Mesendoderm (in vitro differentiated cells): Measurements from ENCODE around the gene LMTK3.

Experiments used
- DNase-seq: peaks from one replicate; pipeline ENCODE4 v3.0.0; 2013
- H2AK5ac ChIP-seq: 2 replicates; pipeline ENCODE4 v1.6.1; 2013; ENCODE audit warnings: low read length, inconsistent platforms
- H2BK120ac ChIP-seq: 2 replicates; pipeline ENCODE4 v1.6.1; 2013; ENCODE audit warnings: low read depth, mild to moderate bottlenecking, low read length, moderate library complexity, mixed read lengths
- H2BK15ac ChIP-seq: replicated peaks from 2 replicates; pipeline ENCODE4 v1.6.1; 2013; ENCODE audit warnings: low read depth, mild to moderate bottlenecking, moderate library complexity
- H2BK5ac ChIP-seq: 2 replicates; pipeline ENCODE4 v1.6.1; 2013; ENCODE audit warnings: low read length, inconsistent platforms
- H3K18ac ChIP-seq: 2 replicates; pipeline ENCODE4 v1.6.1; 2013; ENCODE audit warnings: mild to moderate bottlenecking, low read length, mixed read lengths
- H3K23ac ChIP-seq: one replicate; pipeline ENCODE4 v1.6.1; 2013; ENCODE audit warnings: low read length
- H3K27ac ChIP-seq: 2 replicates; pipeline ENCODE4 v1.5.1; 2013; ENCODE audit warnings: low read depth, mild to moderate bottlenecking, inconsistent platforms, low read length, moderate library complexity
- H3K27me3 ChIP-seq: 2 replicates; pipeline ENCODE4 v1.6.1; 2013; ENCODE audit warnings: low read length, control low read depth, mild to moderate bottlenecking, inconsistent platforms; ENCODE audit not compliant: insufficient read depth, poor library complexity
- H3K36me3 ChIP-seq: 2 replicates; pipeline ENCODE4 v1.6.1; 2013; ENCODE audit warnings: low read length, inconsistent platforms; ENCODE audit not compliant: control insufficient read depth, insufficient read depth
- H3K4ac ChIP-seq: one replicate; pipeline ENCODE4 v1.6.1; 2013; ENCODE audit warnings: low read depth, mild to moderate bottlenecking, low read length, moderate library complexity
- H3K4me1 ChIP-seq: 2 replicates; pipeline ENCODE4 v1.6.1; 2013; ENCODE audit warnings: low read depth, low read length, inconsistent platforms; ENCODE audit not compliant: control insufficient read depth
- H3K4me2 ChIP-seq: 2 replicates; pipeline ENCODE4 v1.6.1; 2013; ENCODE audit warnings: low read length
- H3K4me3 ChIP-seq: 2 replicates; pipeline ENCODE4 v1.5.1; 2013; ENCODE audit warnings: mild to moderate bottlenecking, low read length
- H3K56ac ChIP-seq: one replicate; pipeline ENCODE4 v1.6.1; 2013; ENCODE audit warnings: low read length
- H3K79me1 ChIP-seq: 2 replicates; pipeline ENCODE4 v1.6.1; 2013; ENCODE audit warnings: low read length, inconsistent platforms
- H3K79me2 ChIP-seq: 2 replicates; pipeline ENCODE4 v1.6.1; 2013; ENCODE audit warnings: mild to moderate bottlenecking, low read length; ENCODE audit not compliant: control insufficient read depth, insufficient read depth
- H3K9ac ChIP-seq: 2 replicates; pipeline ENCODE4 v1.6.1; 2013; ENCODE audit warnings: low read length, inconsistent platforms
- H4K5ac ChIP-seq: one replicate; pipeline ENCODE4 v1.6.1; 2013; ENCODE audit warnings: low read length
- H4K8ac ChIP-seq: one replicate; pipeline ENCODE4 v1.6.1; 2013; ENCODE audit warnings: low read depth, mild to moderate bottlenecking, control low read depth, low read length, moderate library complexity
- WGBS: extraction: QIAGEN DNeasy Blood & Tissue Kit; methylation state at CpG from one replicate; pipeline ENCODE4 v1.1.7; 2013; ENCODE audit warnings: low lambda C conversion rate, missing lambda C conversion rate; ENCODE audit not compliant: insufficient coverage; ENCODE audit errors: extremely low coverage; 5-methylcytosine and 5-hydroxymethylcytosine counted together

LMTK3 gene

DNA sequence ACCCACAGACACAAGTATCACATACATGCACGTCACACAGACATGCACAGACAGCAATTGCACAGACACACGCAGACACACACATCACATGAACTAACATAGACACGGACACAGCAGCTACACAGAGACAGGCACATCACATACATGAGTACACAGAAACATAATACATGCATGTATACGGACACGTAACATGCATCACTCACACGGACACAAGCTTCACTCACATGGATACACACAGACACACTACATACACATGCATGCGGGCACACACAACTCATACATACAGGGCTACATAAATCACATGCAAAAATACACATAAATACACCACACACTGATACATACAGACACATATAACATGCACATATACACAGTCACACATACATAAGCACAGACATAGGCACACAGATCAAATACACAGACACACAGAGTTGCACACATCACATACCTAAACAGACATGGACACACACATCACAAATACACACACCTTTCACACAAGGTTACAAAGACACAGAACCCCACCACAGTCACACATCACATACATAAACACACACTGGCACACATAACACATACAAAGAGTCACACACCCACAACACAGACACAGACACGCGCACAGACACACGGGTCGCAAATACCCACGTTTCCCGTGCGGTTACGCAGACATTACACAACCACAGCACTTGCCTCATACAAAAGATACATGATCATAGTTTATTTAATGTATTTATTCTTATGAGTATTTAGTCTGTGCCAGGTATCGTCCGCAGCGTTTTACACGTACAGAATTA, 1.1 kb upstream of the LMTK3 start:
- Histone ChIP-seq H2BK5ac (no peak overlapping the region), H3K4me2 (no peak overlapping the region), H3K9ac (no peak overlapping the region), H3K79me1 (no peaks in the 10 kb centered on the region), H2BK15ac (no peak overlapping the region), H2BK120ac (no peak overlapping the region), H3K27me3 (no peaks in the 10 kb centered on the region), H3K79me2 (no peaks in the 10 kb centered on the region), H3K4me3 (no peak overlapping the region), H3K4me1 (no peaks in the 10 kb centered on the region), H3K23ac (no peak overlapping the region), H4K8ac (no peak overlapping the region), H3K4ac (no peak overlapping the region), H3K56ac (no peak overlapping the region), H3K36me3 (no peaks in the 10 kb centered on the region), H2AK5ac (no peak overlapping the region), H4K5ac (no peak overlapping the region), H3K27ac (no peak overlapping the region), H3K18ac (no peak overlapping the region)
- DNase-seq, result no peak
- WGBS, result no CpG with 5 or more reads among the region's 19 CpGs

DNA sequence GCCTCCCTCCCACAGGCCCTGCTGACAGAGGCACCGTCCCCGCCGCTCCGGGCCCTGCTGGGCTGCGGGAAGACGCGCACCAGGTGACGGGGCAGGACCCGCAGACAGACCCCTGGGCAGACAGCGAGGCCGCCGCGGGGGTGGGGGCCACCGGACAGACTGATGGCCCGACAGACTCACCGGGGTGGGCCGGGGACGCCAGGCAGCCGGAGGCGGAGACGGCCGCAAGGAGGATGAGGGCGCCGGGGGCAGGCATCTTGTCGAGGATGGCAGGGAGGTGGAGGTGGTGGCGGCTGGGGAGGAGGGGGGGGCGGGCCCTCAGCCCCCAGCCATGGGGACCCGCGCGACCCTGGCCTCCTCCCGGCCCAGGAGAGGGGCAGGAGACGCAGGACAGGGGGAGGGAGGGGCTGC, 309 bp downstream of the LMTK3 start:
- Histone ChIP-seq H3K56ac (no peak overlapping the region), H3K27ac (no peak overlapping the region), H3K9ac (no peak overlapping the region), H2AK5ac (no peak overlapping the region), H3K4ac (no peak overlapping the region), H2BK15ac (no peak overlapping the region), H3K27me3 (no peaks in the 10 kb centered on the region), H3K36me3 (no peaks in the 10 kb centered on the region), H4K5ac (no peak overlapping the region), H2BK120ac (no peak overlapping the region), H3K79me1 (no peaks in the 10 kb centered on the region), H4K8ac (no peak overlapping the region), H3K4me1 (no peaks in the 10 kb centered on the region), H3K18ac (no peak overlapping the region), H3K23ac (no peak overlapping the region), H3K4me2 (peak overlapping the region; percentile 10), H3K4me3 (no peak overlapping the region), H2BK5ac (no peak overlapping the region), H3K79me2 (no peaks in the 10 kb centered on the region)
- WGBS, result no CpG with 5 or more reads among the region's 32 CpGs
- DNase-seq, result no peak

DNA sequence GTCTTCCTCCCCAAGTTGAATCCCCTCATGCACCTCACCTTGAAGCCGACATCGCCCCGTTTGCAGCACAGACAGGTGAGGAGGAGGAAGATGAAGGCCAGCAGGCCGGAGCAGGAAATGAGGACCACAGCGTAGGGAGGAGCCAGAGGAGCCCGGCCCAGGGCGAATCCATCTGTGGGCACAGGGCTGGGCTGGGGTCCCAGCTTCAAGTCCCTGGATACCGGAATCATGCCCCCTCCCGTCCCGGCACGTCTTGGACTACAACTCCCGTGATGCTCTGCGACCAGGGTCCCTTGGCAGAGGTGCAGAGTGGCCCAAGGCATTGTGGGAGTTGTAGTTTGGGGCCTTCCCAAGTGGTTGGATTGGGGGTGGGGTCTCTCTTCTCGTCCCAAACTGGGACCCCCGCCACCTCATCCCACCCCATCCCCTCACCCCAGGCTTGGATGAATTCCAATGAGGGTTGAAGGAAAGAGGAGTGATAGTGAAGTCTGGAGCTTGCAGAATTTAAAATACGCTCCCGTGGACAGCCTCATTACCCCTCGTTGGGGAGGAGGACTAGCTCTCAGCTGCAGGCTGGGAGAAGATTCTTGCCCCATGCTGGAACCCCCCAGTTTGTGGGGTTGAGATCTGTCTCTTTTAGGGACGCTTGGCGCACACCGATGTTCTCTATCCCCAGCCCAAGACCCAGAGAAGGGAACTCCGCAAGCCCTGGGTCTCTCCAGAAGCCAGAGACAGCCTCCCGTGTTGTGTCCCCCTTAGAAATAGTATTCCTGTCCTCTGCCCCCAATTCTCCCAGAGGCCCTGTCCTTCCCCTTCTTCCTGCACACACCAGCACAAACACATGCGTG, 990 bp downstream of the LMTK3 start:
- no peak overlapping the region for H2BK120ac ChIP-seq
- H3K4me2 ChIP-seq, result peak overlapping the region; percentile 73
- no peak overlapping the region for H3K27ac ChIP-seq
- no peak overlapping the region for H2AK5ac ChIP-seq
- H2BK15ac ChIP-seq, result no peak overlapping the region
- H3K23ac ChIP-seq, result no peak overlapping the region
- no peak overlapping the region for H3K18ac ChIP-seq
- H3K4me1 ChIP-seq, result no peaks in the 10 kb centered on the region
- H3K79me1 ChIP-seq, result no peaks in the 10 kb centered on the region
- H3K79me2 ChIP-seq, result no peaks in the 10 kb centered on the region
- H3K4me3 ChIP-seq, result no peak overlapping the region
- no CpG with 5 or more reads among the region's 24 CpGs for WGBS
- peak; percentile 82 for DNase-seq
- peak overlapping the region; percentile 37 for H3K9ac ChIP-seq
- no peaks in the 10 kb centered on the region for H3K27me3 ChIP-seq
- no peak overlapping the region for H2BK5ac ChIP-seq
- H3K36me3 ChIP-seq, result no peaks in the 10 kb centered on the region
- no peak overlapping the region for H4K8ac ChIP-seq
- H4K5ac ChIP-seq, result no peak overlapping the region
- H3K4ac ChIP-seq, result no peak overlapping the region
- H3K56ac ChIP-seq, result peak overlapping the region; percentile 58

DNA sequence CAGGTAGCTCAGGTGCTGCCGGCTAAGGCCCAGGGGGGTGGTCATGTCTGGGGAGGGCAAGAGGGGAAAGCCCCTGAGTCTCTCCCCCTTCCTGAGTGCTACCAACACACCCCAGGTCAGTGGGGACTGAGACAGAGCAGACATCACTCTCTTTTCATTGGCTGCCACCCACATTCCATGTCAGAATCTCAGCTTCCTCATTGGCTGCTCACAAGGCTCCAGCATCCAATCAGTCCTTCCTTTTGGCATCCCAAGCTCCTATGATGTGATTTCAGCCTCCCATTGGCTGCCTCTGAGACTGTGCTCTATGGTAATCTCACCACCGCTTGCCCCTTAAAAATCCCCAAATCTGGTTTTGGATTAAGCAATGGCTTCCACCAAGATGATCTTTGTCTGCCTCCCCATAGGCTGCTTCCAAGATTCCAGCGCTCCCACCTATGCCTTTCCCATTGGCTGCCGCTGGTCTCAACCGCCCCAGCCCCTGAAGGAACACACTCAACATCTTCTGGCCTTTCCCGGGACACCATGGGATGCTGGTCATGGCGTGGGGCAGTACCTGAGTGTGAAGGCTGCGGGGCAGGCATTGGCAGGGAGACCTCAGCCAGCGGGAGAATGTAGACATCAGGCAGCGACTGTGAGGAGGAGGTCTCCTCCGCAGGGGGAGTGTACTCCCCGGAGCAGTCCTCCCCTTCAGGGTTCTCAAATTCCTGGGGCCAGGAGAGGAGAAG, 2.0 kb downstream of the LMTK3 start:
- Histone ChIP-seq H2BK5ac (no peak overlapping the region), H4K8ac (no peak overlapping the region), H2BK15ac (no peak overlapping the region), H3K4me1 (no peaks in the 10 kb centered on the region), H3K9ac (no peak overlapping the region), H2BK120ac (no peak overlapping the region), H3K56ac (no peak overlapping the region), H3K4me3 (no peak overlapping the region), H3K18ac (no peak overlapping the region), H3K79me2 (no peaks in the 10 kb centered on the region), H3K4ac (no peak overlapping the region), H4K5ac (no peak overlapping the region), H2AK5ac (no peak overlapping the region), H3K79me1 (no peaks in the 10 kb centered on the region), H3K27ac (no peak overlapping the region), H3K36me3 (no peaks in the 10 kb centered on the region), H3K27me3 (no peaks in the 10 kb centered on the region), H3K4me2 (no peak overlapping the region), H3K23ac (no peak overlapping the region)
- WGBS, result no CpG with 5 or more reads among the region's 12 CpGs
- DNase-seq, result no peak

DNA sequence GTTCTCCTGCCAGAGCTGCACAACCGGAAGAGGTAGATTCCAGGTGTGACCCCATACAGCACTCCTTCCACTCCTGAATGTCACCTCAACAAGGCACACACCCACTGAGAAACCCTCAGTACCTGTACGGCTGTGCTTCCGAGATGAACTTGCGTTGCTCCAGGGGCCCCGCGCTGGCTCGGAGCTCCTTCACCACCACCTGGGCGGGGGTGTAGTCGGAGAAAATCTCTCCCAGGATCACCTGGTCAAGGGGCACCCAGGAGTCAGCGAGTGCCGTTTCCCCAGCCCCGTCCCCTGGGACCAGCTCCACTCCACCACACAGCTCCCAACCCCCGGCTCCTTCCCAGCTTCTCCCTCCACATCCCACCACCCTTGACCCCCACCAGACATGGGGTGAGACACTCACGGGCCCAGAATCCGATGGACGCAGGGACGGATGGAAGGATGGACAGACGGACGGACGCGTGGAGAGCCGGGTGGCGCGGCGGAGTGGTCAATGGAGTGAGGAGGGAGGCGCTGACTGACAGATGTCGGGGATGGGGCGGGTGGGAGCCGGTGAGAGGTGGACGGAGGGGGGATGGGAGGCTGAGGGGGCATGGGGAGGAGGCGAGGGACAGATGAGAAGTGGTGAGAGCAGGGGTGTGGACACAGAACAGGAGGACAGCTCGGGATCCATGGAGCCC, 2.8 kb downstream of the LMTK3 start:
- Histone ChIP-seq H4K5ac (no peak overlapping the region), H3K27ac (no peak overlapping the region), H4K8ac (no peak overlapping the region), H3K9ac (no peak overlapping the region), H3K4ac (no peak overlapping the region), H3K23ac (no peak overlapping the region), H3K4me1 (no peaks in the 10 kb centered on the region), H3K4me3 (no peak overlapping the region), H2BK5ac (no peak overlapping the region), H3K27me3 (no peaks in the 10 kb centered on the region), H3K79me2 (no peaks in the 10 kb centered on the region), H2AK5ac (no peak overlapping the region), H3K4me2 (no peak overlapping the region), H3K18ac (no peak overlapping the region), H2BK15ac (no peak overlapping the region), H3K36me3 (no peaks in the 10 kb centered on the region), H3K79me1 (no peaks in the 10 kb centered on the region), H3K56ac (no peak overlapping the region), H2BK120ac (no peak overlapping the region)
- no CpG with 5 or more reads among the region's 32 CpGs for WGBS
- DNase-seq, result no peak
